G401.6 (cell line): ENCODE measurements around the gene KRTAP9-1.
"Not testable (repeated sequence)": the region's sequence is repeated elsewhere in the genome, so short reads cannot be mapped to it uniquely, and the experiment has no call there.

ENCODE experiments used
- FAIRE-seq: peaks from 2 replicates; lab custom pipeline; 2012; peaks lifted over from hg19 to GRCh38; lab: Jason Lieb, UNC

KRTAP9-1 gene

DNA sequence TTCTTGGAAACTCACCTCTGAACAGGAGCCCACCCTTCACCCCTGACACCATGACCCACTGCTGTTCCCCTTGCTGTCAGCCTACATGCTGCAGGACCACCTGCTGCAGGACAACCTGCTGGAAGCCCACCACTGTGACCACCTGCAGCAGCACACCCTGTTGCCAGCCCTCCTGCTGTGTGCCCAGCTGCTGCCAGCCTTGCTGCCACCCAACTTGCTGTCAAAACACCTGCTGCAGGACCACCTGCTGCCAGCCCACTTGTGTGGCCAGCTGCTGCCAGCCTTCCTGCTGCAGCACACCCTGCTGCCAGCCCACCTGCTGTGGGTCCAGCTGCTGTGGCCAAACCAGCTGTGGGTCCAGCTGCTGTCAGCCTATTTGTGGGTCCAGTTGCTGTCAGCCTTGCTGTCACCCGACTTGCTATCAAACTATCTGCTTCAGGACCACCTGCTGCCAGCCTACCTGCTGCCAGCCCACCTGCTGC is at the start of gene KRTAP9-1:
Gene KRTAP9-1, plus strand, starts transcription at position 51 of the 482 bp plus-strand sequence. Its CDS starts 0 bp downstream, at position 51.
- FAIRE-seq = not testable (repeated sequence)

DNA sequence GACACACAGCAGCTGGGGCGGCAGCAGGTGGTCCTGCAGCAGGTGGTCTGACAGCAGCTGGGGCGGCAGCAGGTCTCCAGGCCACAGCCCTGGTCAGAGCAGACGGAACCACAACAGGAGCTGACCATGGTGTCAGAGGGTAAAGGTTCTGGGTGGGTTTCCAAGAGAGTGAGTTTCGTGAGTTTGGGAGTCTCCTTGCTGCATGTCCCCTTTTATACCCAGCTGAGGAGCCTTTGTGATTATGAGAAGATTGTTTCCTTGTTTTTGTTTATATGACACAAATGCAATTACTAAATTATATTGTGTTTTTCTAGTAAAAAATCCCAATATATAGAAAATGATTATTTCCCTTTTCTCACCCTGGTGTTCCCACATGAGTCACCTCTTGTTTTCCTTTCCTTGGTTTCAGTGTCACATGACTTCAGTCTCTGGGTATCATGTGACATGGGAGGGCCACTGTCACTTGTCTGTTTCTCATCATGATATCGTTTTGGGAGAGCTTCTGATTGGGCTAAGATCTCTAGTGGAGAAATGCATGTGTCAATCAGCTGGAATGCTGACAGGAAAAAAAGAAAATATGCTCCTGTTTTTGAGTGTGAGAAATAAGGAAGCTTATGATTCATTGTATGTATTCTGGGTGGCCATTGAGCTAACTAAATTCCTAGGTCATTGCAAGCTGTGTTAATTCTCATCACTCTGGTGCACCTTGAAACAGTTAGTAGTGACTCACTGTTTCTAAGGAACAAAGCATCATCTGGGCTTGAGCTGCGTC is 49.1 kb upstream of the KRTAP9-1 start, which contains the start of gene KRTAP4-6:
Gene KRTAP4-6, minus strand, starts transcription at position 185 of the 772 bp plus-strand sequence. Its CDS starts 57 bp downstream, at position 128.
- no peak for FAIRE-seq

GRCh38 chr17:41141361-41141760 is 48.3 kb upstream of the KRTAP9-1 start:
- no peak for FAIRE-seq

GRCh38 chr17:41144846-41145245 is 44.8 kb upstream of the KRTAP9-1 start:
- no peak for FAIRE-seq

- no peak for FAIRE-seq
Observed at GRCh38 chr17:41145261-41145660, 44.4 kb upstream of the KRTAP9-1 start.

GRCh38 chr17:41147531-41148204 is 42.0 kb upstream of the KRTAP9-1 start:
- FAIRE-seq = no peak

DNA sequence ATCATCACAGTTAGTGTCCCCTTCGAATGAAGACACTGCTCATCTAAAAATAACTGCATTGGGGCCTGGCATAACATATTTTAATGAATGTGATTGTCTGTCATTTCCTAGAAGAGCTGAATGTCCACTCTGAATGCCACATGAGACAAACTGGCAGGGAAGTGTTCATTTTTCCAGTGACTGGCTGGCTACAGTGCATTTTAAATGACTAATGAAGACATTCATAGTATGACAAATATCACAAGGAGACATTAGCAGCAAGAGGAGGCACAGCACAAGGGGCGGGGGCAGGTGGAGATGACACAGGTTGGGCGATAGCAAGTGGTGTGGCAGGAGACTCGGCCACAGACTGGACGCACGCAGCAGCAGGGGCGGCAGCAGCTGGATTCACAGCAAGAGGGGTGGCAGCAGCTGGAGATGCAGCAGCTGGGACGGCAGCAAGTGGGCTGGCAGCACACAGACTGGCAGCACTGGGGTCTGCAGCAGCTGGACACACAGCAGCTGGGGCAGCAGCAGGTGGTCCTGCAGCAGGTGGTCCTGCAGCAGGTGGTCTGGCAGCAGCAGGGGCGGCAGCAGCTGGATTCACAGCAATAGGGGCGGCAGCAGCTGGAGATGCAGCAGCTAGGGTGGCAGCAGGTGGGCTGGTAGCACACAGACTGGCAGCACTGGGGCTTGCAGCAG is 40.6 kb upstream of the KRTAP9-1 start:
- not testable (repeated sequence) for FAIRE-seq

GRCh38 chr17:41149652-41149985 is 40.1 kb upstream of the KRTAP9-1 start, which contains the start of gene KRTAP4-5:
Gene KRTAP4-5 (minus strand): TSS chr17:41149825. CDS start chr17:41149767, 58 bp downstream.
- FAIRE-seq = no peak

DNA sequence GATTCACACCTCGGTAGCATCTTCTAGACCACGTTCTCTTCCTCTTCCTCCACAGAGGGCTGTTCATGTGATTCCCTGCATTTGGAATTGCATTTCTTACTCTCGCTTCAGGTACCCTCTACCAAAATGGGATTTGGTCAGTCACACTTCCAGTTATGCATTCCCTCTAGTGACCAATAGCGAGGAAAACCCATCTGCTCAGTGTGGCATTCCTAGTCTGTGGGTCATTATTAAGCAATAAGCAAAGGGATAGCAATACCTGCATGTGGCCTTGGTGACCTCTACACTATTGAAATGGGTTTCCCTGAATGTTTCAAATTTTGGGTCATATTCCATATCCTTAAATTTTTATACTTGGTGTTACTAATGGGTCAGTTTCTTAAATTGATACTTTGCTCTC is 39.7 kb upstream of the KRTAP9-1 start:
- FAIRE-seq = no peak

DNA sequence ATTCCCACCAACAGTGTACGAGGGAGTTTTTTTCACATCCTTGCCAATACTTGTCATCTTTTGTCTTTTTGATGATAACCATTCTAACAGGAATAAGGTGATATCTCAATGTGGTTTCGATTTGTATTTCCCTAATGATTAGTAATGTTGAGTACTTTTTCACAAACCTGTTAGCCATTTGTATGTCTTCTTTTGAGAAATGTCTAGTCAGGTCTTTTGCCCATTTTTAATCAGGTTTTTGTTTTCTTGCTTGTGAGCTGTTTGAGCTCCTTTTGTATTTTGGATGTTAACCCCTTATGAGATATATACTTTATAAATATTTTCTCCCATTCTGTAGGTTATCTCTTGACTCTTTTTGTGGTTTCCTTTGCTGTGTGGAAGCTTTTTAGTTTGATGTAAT is 38.2 kb upstream of the KRTAP9-1 start:
- no peak for FAIRE-seq

DNA sequence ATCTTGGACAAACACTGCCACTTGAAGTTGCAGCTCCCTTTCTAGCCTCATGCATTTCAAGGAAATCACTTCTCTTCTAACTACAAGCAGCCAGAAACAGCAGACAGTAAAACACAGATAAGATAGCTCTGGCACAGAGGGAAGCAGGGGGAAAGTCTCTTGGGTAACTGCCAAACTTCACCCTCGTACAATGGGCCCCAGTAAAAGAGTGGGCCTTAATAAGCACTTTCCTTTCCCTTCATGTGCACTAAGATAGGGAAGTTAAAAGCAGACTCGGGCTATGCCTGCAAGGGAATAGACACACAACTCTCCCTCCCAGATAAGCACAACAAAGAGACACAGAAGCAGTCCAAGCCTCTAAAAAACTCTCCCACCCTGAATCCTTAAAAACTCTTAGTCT is 35.8 kb upstream of the KRTAP9-1 start:
- FAIRE-seq = no peak

GRCh38 chr17:41160190-41160589 is 29.5 kb upstream of the KRTAP9-1 start:
- FAIRE-seq = not testable (repeated sequence)

DNA sequence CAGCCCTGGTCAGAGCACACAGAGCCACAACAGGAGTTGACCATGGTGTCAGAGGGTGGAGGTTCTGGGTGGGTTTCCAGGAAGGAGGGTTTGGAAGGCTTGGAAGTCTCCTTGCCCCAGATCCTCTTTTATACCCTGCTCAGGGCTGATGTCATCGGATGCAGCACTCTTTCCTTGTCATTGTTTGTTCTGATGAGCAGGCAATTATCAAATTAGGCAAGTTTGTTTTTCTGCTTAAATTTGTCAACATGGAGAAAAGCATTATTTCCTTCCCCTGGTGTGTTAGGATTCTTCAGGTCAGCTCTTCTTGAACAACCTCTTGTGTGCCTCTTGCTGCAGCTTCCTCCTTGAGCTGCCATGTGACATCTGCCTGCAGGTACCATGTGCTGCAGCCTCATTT is 29.0 kb upstream of the KRTAP9-1 start, which contains the start of gene KRTAP4-4:
Gene KRTAP4-4, minus strand, starts transcription at position 101 of the 400 bp plus-strand sequence. Its CDS starts 57 bp downstream, at position 44.
- no peak for FAIRE-seq

GRCh38 chr17:41163828-41164227 is 25.9 kb upstream of the KRTAP9-1 start:
- no peak for FAIRE-seq

DNA sequence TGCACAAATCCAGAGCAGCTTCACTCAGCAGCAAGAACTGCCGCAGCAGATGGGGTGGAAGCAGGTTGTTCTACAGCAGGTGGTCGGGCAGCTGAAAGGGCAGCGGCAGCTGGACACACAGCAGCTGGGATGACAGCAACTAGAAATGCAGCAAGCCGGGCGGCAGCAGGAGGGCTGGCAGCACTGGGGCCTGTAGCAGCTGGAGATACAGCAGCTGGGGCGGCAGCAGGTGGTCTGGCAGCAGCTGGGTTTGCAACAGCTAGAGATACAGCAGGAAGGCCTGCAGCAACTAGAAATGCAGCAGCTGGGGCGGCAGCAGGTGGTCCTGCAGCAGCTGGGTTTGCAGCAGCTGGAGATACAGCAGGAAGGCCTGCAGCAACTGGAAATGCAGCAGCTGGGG is 22.1 kb upstream of the KRTAP9-1 start:
- no peak for FAIRE-seq

- FAIRE-seq = no peak
Observed at GRCh38 chr17:41168121-41168520, 21.6 kb upstream of the KRTAP9-1 start, which contains the start of gene KRTAP4-3. Gene KRTAP4-3 (minus strand): TSS chr17:41168221. CDS start chr17:41168172, 49 bp downstream.

DNA sequence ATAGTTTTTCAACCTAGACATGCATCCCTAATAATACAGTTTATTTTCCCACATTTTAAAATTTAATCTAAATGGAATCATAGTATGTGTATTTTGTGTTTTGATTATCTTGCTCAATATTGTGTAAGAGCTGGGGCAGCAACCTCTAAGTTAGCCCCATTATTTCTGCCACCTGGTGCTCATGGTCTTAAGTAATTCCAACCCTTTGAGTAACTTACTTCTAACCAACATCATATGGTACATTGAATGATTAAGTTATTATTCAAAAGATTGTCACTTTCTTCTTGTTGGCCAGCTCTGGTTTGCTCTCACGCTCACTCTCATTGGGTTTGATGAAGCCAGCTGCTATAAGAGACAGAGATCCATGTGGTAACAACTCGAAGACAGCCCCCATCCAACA is 17.8 kb upstream of the KRTAP9-1 start:
- FAIRE-seq = no peak

DNA sequence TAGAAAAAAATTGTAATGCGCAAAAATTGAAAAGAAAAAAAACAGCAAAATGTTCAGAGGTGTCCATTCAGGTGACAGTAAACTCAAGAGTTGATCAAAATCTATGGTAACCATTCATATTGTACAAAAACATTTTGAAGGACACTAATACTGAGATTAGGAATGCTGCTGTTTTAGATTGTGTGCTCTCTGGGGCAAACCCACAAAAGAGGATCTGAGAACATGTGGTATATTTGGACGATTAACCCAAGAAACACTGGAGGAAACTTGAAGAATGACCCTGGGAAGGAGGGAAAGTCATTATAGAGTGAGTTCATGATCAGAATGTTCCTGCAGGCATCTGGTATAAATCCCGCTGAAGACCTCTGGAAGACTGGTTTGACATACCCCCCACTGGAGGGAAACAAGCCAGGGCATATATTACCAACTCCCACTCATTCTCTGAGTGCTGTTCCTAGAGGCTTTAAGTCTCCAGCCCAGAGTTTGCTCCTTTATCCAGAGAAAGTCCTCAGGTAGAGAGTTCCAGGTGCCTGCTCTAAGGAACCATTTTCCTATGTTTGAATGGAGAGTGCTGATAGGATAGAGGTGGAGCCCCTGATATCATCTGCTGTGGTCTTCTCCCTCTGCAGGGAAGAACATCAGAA is 12.8 kb upstream of the KRTAP9-1 start:
- FAIRE-seq = no peak

GRCh38 chr17:41177727-41178271 is 11.9 kb upstream of the KRTAP9-1 start, which contains the start of gene KRTAP4-2:
Gene KRTAP4-2 (minus strand): TSS chr17:41178221. CDS start chr17:41178164, 57 bp downstream.
- no peak for FAIRE-seq

DNA sequence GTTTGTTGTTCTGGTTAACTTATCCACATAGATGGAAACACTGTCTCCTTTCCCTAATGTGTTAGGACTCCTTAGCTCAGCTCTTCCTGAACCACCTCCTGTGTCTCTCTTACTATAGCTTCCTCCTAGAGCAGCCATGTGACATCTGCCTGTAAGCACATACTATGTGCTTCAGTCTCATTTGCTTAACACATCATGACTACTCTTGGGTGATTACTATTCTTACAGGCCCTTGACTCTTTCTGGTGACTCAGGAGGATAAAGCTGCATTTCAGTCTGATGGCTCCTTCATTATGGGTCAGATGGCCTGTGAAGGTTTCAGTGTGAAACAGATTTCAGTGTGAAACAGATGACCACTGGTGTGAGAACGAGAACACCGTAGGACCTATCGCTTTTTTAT is 11.3 kb upstream of the KRTAP9-1 start:
- FAIRE-seq = no peak

DNA sequence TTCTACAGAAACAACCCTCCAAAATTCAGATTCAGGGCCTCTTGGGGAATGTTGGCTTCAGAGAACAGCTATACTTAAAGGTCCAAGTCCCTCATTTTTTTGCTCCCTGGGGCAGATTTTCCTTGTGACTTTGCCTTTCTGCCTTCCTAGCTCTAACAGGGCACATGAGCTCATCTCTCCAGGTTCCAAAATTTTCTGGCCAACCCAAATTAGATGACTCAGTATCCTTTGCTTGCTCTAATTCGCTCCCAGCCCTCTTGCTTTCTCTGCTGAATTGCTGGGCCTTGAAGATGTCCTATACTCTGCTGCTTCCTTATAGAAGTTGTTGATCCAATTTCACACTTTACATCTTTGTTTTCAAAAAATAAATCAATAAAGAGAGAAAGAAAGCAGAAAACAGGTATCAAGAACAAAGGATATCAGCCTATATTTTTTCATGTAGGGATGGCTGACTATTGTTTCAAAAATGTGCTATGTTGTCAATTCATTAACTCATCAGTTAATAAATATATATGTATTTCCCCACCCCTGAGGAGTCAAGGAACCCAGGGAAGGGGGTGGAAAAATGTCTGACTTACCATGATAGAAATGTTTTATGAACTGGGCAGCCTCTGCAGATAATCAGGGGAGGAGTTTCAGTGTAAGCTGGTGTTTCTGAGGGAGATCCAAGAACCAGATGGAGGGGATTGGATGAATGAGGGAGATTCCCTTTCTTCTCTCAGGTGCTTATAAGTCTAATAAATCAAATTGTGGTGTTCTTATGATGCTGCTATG is 10.7 kb upstream of the KRTAP9-1 start:
- no peak for FAIRE-seq
